NCI-H524 treated with DMSO at 0.1 percent for 48 hours (cell line): ENCODE measurements around the gene USP38.
"Not testable (repeated sequence)": the region's sequence is repeated elsewhere in the genome, so short reads cannot be mapped to it uniquely, and the experiment has no call there.

ENCODE experiments used
- DNase-seq: peaks from one replicate; lab custom pipeline; 2025; lab: John Stamatoyannopoulos, UW

The USP38 gene

DNA sequence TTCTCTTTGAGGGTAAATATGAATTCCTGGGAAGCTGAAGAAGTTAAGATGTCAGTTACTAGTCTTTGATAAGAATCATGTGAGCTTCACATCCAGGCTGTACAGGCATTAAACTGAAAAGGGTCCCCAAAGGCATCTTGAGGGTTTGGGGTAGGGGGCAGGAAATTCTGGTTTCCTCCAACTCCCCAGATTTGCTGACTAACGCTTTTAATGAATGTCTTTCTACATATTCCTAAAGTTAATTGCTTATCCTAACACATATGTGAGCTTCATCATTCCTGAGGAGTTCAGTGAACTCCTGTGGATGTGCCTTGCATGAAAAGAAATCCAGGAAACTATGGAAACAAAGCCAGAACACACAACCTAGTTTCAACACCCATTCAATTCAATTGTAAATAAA lies 78.1 kb downstream of the USP38 start:
- DNase-seq: no peak

DNA sequence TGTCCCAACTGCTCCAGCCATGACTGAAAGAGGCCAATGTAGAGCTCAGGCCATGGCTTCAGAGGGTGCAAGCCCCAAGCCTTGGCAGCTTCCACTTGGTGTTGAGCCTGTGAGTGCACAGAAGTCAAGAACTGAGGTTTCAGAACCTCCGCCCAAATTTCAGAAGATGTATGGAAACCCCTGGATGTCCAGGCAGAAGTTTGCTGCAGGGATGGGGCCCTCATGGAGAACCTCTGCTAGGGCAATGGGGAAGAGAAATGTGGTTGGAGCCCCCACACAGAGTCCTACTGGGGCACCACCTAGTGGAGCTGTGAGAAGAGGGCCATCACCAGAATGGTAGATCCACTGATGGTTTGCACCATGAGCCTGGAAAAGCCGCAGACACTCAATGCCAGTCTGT lies 83.0 kb downstream of the USP38 start:
- DNase-seq: not testable (repeated sequence)

- DNase-seq: no peak
Observed at GRCh38 chr4:143270256-143270838, 85.6 kb downstream of the USP38 start.
